ENCODE results near the gene FAAH. TPM values are rescaled to one million over a fixed set of nuclear protein-coding genes. Genes with fewer than 3 reads are reported as not detected.
"Not testable (repeated sequence)": the region's sequence is repeated elsewhere in the genome, so short reads cannot be mapped to it uniquely, and the experiment has no call there.

The FAAH gene
- total and polyA plus RNA-seq, 8 donors, result 25.3 to 419 (median 47.4) TPM

- no peaks in the 10 kb centered on the region for H3K9me3 ChIP-seq
- intact Hi-C loops (cut with DNase I; ENCODE audit: low total_unique reads), result no loop called here
- H3K27ac ChIP-seq, result no peak overlapping the region
- DNase-seq, result no peak
- TF ChIP-seq POLR2A (IDR thresholded peaks at IDR 0.05) (no peak), POLR2AphosphoS5 (IDR thresholded peaks at IDR 0.05) (no peak), CTCF (IDR thresholded peaks at IDR 0.05) (no peak), EP300 (IDR thresholded peaks at IDR 0.05) (no peak)
- no peaks in the 10 kb centered on the region for H3K4me1 ChIP-seq
- no peaks in the 10 kb centered on the region for H3K27me3 ChIP-seq
- H3K4me3 ChIP-seq, result no peak overlapping the region
- 91 to 97% (median 93%) methylated on average over 3 of the region's 3 CpGs for WGBS, 5 donors
- peaks cover 46 to 93% (median 90%) of the 10 kb centered on the region in 4 donors for H3K36me3 ChIP-seq
Observed at GRCh38 chr1:46362158-46362557, 32.0 kb upstream of the FAAH start.

- no peak for TF ChIP-seq POLR2AphosphoS5 (IDR thresholded peaks at IDR 0.05)
- no peak for TF ChIP-seq POLR2A (IDR thresholded peaks at IDR 0.05)
- TF ChIP-seq CTCF (IDR thresholded peaks at IDR 0.05), result no peak
- TF ChIP-seq EP300 (IDR thresholded peaks at IDR 0.05), result no peak
- Histone ChIP-seq H3K27ac (no peak overlapping the region), H3K9me3 (no peaks in the 10 kb centered on the region), H3K27me3 (no peaks in the 10 kb centered on the region), H3K4me3 (no peak overlapping the region), H3K36me3 (peaks cover 39 to 92% (median 89%) of the 10 kb centered on the region in 4 donors), H3K4me1 (no peaks in the 10 kb centered on the region)
- intact Hi-C loops (cut with DNase I; ENCODE audit: low total_unique reads), result no loop called here
- DNase-seq, result no peak
- 95 to 98% (median 97%) methylated on average over 5 of the region's 5 CpGs for WGBS, 5 donors
Observed at GRCh38 chr1:46363121-46363520, 31.0 kb upstream of the FAAH start.

- 43 to 86% (median 63%) methylated on average over 5 of the region's 5 CpGs for WGBS, 5 donors
- peaks cover 0 to 8% (median 6%) of the 10 kb centered on the region in 4 donors for H3K4me1 ChIP-seq
- peaks cover 39 to 94% (median 83%) of the 10 kb centered on the region in 4 donors for H3K36me3 ChIP-seq
- no peaks in the 10 kb centered on the region for H3K27me3 ChIP-seq
- intact Hi-C loops (cut with DNase I; ENCODE audit: low total_unique reads), result no loop called here
- H3K4me3 ChIP-seq, result no peak overlapping the region
- TF ChIP-seq CTCF (IDR thresholded peaks at IDR 0.05), result no peak
- H3K9me3 ChIP-seq, result no peaks in the 10 kb centered on the region
- no peak for DNase-seq
- H3K27ac ChIP-seq, result no peak overlapping the region
Observed at GRCh38 chr1:46364612-46365011, 29.5 kb upstream of the FAAH start.

DNA sequence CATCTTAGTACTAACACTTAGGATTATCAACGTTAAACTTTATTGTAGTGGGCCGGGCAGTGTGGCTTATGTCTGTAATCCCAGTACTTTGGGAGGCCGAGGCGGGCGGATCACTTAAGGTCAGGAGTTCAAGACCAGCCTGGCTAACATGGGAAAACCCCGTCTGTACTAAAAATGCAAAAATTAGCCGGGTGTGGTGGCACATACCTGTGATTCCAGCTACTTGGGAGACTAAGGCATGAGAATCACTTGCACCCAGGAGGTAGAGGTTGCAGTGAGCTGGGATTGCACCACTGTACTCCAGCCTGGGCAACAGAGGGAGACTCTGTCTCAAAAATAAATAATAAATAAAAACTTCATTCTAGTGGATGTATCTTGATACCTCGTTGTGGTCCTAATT lies 28.3 kb upstream of the FAAH start:
- H3K4me3 ChIP-seq; intact Hi-C loops (cut with DNase I; ENCODE audit: low total_unique reads); DNase-seq; H3K27ac ChIP-seq; H3K9me3 ChIP-seq; H3K27me3 ChIP-seq: not testable (repeated sequence)
- H3K36me3 ChIP-seq, result peaks cover 39 to 87% (median 73%) of the 10 kb centered on the region in 4 donors
- 91 to 97% (median 94%) methylated on average over 8 of the region's 8 CpGs for WGBS, 5 donors
- peaks cover 0 to 20% (median 7%) of the 10 kb centered on the region in 4 donors for H3K4me1 ChIP-seq

- H3K9me3 ChIP-seq, result no peaks in the 10 kb centered on the region
- peaks cover 26 to 76% (median 60%) of the 10 kb centered on the region in 4 donors for H3K36me3 ChIP-seq
- peaks cover 0 to 25% (median 7%) of the 10 kb centered on the region in 4 donors for H3K4me1 ChIP-seq
- 87 to 96% (median 90%) methylated on average over 3 of the region's 3 CpGs for WGBS, 5 donors
- no peak for TF ChIP-seq EP300 (IDR thresholded peaks at IDR 0.05)
- TF ChIP-seq POLR2A (IDR thresholded peaks at IDR 0.05), result no peak
- intact Hi-C loops (cut with DNase I; ENCODE audit: low total_unique reads), result no loop called here
- no peaks in the 10 kb centered on the region for H3K27me3 ChIP-seq
- no peak overlapping the region for H3K4me3 ChIP-seq
- DNase-seq, result no peak
- H3K27ac ChIP-seq, result no peak overlapping the region
Observed at GRCh38 chr1:46367072-46367471, 27.0 kb upstream of the FAAH start.

GRCh38 chr1:46367701-46368100 lies 26.4 kb upstream of the FAAH start:
- H3K4me1 ChIP-seq, result peaks cover 0 to 25% (median 7%) of the 10 kb centered on the region in 4 donors
- DNase-seq; H3K9me3 ChIP-seq; intact Hi-C loops (cut with DNase I; ENCODE audit: low total_unique reads); H3K4me3 ChIP-seq; H3K27ac ChIP-seq; H3K27me3 ChIP-seq: not testable (repeated sequence)
- 94 to 96% (median 95%) methylated on average over 8 of the region's 8 CpGs for WGBS, 5 donors
- H3K36me3 ChIP-seq, result peaks cover 20 to 74% (median 55%) of the 10 kb centered on the region in 4 donors
